ENCODE measurements around the gene ESYT3. TPM values are rescaled to one million over a fixed set of nuclear protein-coding genes. Genes with fewer than 3 reads are reported as not detected.
A peak's percentile ranks its signal among the peaks of the same experiment; 100 is the strongest.
"Not testable (repeated sequence)": the region's sequence is repeated elsewhere in the genome, so short reads cannot be mapped to it uniquely, and the experiment has no call there.

Gene ESYT3
- total RNA-seq, 2 donors from 2014 or later = 0.37 to 0.43 TPM

GRCh38 chr3:138472141-138472825 lies 37.9 kb downstream of the ESYT3 start:
- DNase-seq (ENCODE audit: low spot score) = no peak
- intact Hi-C loops (cut with DNase I) = no loop called here

DNA sequence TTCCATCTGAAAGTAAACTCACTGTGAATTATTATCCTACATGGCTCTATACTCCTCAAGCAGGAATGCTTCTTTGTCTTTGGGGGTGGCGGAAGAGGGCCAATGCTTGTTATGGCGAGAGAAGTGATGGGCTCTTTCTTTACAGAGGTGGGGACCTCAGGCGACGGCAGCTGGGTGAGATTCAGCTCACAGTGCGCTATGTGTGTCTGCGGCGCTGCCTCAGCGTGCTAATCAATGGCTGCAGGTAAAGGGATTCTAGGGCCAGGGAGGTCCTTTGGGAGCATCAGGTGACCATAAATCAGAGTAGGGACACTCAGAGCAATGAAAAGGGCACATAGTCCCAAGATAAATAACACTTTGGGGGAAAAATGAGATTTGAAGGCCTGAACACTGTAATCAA lies 39.0 kb downstream of the ESYT3 start:
- intact Hi-C loops (cut with DNase I) = no loop called here
- peak; percentile 46 for DNase-seq (ENCODE audit: low spot score)

DNA sequence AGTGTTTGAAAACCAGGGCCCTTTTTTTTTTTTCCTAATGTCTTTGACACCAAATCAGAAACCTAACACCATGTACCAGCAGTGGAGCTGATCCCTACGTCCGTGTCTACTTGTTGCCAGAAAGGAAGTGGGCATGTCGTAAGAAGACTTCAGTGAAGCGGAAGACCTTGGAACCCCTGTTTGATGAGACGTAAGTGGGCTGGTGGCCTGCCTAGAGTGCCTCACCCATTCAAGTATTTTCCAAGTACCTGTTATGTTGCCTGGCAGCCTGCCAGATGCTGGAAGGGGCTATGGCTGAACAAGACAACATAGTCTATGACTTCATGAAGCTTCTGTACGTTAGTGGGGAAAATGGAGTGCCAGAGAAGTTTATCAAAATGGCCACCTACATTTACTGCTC lies 39.7 kb downstream of the ESYT3 start:
- intact Hi-C loops (cut with DNase I) = no loop called here
- DNase-seq (ENCODE audit: low spot score) = peak; percentile 41

DNA sequence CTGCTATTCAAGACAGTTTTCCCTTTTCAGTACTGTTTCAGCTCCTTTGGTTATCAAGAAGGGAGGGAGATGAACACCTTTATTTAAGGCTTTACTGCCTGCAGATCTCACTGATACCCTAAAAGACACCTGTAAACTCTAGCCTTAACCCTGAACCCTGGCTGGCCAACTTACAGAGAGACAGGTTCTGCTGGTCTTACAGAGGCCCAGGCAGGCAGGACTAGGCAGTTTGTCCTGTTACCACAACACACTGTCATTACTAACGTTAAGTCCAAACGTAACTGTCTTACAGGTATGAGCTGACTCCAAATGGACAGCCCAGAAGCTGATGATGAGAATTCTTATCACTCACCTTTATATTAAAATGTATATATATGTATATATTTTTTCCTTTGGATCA lies 42.1 kb downstream of the ESYT3 start:
- intact Hi-C loops (cut with DNase I) = no loop called here
- DNase-seq (ENCODE audit: low spot score) = no peak

GRCh38 chr3:138477120-138477519 lies 42.7 kb downstream of the ESYT3 start:
- intact Hi-C loops (cut with DNase I) = no loop called here

DNA sequence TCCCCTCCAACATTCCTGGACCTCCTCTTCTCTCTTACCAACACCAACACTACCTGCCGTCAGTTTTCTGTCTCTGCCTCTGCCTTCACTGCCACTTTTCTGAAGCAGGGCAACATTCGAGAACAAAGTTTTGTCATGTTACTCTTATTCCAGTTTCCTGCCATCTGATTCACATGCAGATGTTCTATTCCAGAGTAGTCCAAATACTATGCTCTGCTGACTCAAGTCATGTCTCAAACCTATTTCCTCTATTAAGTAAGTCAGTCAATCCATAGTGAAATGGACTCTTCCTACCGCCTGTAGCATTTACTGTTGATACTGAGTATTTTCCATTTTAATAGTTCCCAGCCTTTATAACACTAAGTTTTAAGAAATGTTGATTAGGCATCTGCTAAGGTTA lies 43.4 kb downstream of the ESYT3 start:
- no peak for DNase-seq (ENCODE audit: low spot score)
- intact Hi-C loops (cut with DNase I) = no loop called here

More at GRCh38 chr3:138477120-138477519, 42.7 kb downstream of the ESYT3 start:
- DNase-seq (ENCODE audit: low spot score) = no peak

GRCh38 chr3:138479438-138479863 lies 45.0 kb downstream of the ESYT3 start:
- intact Hi-C loops (cut with DNase I) = no loop called here
- peak; percentile 49 for DNase-seq (ENCODE audit: low spot score)

DNA sequence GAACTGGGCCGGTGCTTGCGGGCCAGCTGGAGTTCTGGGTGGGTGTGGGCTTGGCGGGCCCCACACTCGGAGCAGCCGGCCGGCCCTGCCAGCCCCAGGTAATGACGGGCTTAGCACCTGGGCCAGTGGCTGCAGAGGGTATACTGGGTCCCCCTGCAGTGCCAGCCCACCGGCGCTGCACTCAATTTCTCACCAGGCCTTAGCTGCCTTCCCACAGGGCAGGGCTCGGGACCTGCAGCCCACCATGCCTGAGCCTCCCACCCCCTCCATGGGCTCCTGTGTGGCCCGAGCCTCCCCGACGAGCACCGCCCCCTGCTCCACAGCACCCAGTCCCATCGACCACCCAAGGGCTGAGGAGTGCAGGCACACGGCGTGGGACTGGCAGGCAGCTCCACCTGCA lies 50.3 kb downstream of the ESYT3 start:
- peak; percentile 57 for DNase-seq (ENCODE audit: low spot score)
- intact Hi-C loops (cut with DNase I) = not testable (repeated sequence)

DNA sequence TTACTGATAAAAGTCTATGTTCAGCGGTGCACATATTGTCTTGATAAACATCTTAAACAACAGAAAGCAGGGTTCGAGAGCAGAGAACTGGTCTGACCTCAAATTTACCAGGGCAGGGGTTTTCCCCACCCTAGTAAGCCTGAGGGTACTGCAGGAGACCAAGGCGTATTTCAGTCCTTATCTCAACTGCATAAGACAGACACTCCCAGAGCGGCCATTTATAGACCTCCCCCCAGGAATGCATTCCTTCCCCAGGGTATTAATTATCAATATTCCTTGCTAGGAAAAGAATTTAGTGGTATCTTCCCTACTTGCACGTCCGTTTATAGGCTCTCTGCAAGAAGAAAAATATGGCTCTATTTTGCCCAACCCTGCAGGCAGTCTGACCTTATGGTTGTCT lies 52.2 kb downstream of the ESYT3 start:
- DNase-seq (ENCODE audit: low spot score) = not testable (repeated sequence)

DNA sequence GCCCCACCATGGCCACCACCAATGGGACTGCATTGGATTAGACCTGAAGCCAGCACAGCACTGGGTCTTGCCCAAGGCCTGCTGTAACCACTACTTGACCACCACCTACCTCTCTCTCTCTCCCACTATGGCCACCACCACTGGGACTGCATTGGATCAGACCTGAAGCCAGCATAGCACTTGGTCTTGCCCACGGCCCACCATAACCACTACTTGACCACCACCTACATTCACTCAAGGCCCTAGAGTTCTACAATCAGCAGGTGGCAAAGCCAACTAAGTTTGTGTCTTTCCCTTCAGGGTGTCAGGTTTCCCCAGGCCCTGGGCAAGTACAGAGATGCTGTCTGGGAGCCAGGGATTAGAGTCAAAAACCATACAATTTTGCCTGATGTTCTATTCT lies 57.6 kb downstream of the ESYT3 start:
- no peak for DNase-seq (ENCODE audit: low spot score)
- intact Hi-C loops (cut with DNase I) = no loop called here

More for the DNA sequence above, 52.2 kb downstream of the ESYT3 start:
- intact Hi-C loops (cut with DNase I) = not testable (repeated sequence)

GRCh38 chr3:138492980-138493675 lies 58.7 kb downstream of the ESYT3 start:
- intact Hi-C loops (cut with DNase I) = no loop called here

GRCh38 chr3:138493804-138494606 lies 59.6 kb downstream of the ESYT3 start:
- intact Hi-C loops (cut with DNase I) = no loop called here
- no peak for DNase-seq (ENCODE audit: low spot score)

More at GRCh38 chr3:138492980-138493675, 58.7 kb downstream of the ESYT3 start:
- peak; percentile 63 for DNase-seq (ENCODE audit: low spot score)

DNA sequence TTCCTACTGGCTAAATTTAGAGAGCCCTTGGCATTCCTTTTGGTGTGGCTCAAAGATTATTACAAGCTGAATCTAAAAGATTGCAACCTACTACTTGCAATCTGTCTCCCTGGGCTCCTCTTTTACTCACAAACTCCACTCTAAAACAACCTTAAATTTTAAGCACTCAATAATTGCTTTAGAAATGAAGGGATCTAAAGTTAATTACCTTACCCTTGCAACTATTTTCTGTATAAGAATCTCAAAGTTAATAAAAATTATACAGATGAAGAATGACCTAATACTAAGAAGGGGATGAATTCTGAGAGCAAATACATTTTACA lies 60.2 kb downstream of the ESYT3 start:
- DNase-seq (ENCODE audit: low spot score) = no peak
- intact Hi-C loops (cut with DNase I) = no loop called here

DNA sequence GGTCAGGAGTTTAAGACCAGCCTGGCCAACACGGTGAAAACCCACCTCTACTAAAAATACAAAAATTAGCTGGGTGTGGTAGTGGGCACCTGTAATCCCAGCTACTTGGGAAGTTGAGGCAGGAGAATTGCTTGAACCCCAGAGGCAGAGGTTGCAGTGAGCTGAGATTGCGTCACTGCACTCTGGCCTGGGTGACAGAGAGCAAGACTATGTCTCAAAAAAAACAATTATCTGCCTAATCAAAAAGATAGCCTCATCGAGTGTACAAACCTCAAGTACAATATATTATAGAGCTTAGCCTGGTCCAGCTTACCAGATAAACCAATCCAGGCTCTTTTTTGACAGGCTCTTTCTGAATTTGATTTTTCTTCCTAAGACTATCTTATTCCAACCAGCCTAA lies 61.2 kb downstream of the ESYT3 start:
- DNase-seq (ENCODE audit: low spot score); intact Hi-C loops (cut with DNase I): not testable (repeated sequence)

DNA sequence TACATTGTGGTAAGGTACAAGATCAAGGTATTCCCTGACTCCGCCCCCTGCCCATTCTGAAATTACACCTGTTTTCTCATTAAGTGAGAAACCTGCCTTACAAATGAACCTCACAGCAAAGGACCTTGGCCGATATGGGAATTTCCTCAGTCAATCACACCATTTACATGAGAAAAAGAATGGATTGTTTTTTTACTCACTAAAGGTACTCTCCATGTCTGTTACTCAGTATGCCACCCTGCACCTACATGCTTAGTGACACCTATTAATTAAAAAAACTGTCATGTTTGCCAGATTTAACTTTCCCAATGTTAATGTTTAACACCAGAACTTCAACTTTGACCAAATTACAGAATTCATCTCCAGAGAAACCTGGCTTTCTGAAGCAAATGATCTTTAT lies 62.0 kb downstream of the ESYT3 start:
- intact Hi-C loops (cut with DNase I) = no loop called here

GRCh38 chr3:138497021-138497420 lies 62.6 kb downstream of the ESYT3 start:
- DNase-seq (ENCODE audit: low spot score) = no peak
- intact Hi-C loops (cut with DNase I) = no loop called here

More for the DNA sequence above, 62.0 kb downstream of the ESYT3 start:
- DNase-seq (ENCODE audit: low spot score) = no peak

DNA sequence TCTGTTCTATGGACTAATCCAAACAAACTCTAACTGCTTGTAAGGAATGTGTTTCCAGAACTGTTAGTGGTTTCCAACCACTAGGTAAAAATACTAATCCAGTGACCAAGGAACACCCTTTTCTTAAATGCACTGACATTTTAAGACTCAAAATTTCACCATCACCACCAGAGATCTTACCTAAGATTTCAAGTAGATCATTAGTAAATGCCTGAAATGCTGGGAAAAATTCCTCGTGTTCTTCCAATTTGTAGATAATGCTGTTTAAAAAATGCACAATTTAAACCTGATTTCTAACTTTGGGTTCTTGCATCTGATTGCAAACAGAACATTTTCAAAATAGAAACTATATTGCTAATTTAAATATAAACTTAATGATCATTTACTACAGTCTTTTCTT lies 63.4 kb downstream of the ESYT3 start:
- DNase-seq (ENCODE audit: low spot score) = no peak
- intact Hi-C loops (cut with DNase I) = no loop called here

- DNase-seq (ENCODE audit: low spot score) = no peak
- intact Hi-C loops (cut with DNase I) = no loop called here
Measured at GRCh38 chr3:138498991-138499390, 64.6 kb downstream of the ESYT3 start.

DNA sequence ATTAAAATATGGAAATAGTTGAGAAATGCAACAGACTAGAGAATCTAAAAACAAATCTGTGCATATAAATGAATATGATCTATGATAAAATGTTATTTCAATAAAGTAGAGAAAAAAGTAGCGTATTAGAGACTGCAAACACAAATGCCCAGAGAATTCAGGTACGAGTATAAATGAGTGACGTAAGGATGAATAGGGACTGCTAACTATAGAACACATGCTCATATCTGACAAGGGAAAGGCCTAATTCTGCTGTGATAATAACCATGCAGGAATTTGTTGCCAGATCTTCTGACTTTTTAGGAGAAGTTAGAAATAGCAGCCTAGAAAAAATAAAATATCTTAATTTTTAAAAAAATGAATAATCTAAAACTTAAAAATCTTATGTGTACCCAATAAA lies 73.1 kb downstream of the ESYT3 start:
- intact Hi-C loops (cut with DNase I) = no loop called here

DNA sequence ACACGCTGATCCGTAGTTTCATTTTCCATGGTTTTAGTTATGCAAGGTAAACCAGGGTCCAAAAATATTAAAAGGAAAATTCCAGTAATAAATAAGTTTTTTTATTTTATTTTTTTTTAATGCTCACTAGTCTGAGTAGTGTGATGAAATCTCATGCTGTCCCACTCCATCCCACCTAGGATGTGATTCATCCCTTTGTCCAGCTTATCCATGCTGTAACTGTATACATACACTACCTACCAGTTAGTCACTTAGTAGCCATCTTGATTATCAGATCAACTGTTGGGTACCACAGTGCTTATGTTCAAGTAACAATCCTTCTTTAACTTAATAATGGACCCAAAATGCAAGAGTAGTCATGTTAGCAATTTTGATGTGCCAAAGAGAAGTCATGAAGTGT lies 75.2 kb downstream of the ESYT3 start:
- DNase-seq (ENCODE audit: low spot score) = no peak
- intact Hi-C loops (cut with DNase I) = no loop called here

More for the DNA sequence above, 73.1 kb downstream of the ESYT3 start:
- no peak for DNase-seq (ENCODE audit: low spot score)
